ENCODE data around the gene FEZF1.

The FEZF1 gene

DNA sequence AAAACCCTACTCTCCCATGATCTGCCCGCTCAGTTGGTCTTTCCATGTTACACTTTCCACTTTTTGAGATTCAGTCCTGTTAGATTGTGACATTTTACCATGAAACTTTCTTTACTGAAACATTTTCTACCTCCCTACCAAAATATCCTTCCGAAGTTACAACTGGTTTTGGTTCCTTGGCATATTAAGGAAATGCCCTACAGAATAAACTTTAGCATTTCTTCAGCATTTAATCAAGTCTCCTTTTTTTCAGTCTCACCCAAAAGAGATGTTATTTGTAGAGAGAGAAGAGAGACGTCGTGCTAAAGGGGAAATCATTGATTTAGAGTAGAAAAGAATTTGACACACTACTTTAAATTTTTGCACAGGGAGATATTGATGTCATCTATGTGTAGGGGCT is 9.7 kb upstream of the FEZF1 start:
- no peaks in the 10 kb centered on the region for H4K20me1 ChIP-seq (ENCODE audit: low read depth, low read length)
- TF ChIP-seq EZH2phosphoT487 (conservative IDR thresholded peaks at IDR 0.05; ENCODE audit: low read length) = no peak
- TF ChIP-seq, protein P1, sequence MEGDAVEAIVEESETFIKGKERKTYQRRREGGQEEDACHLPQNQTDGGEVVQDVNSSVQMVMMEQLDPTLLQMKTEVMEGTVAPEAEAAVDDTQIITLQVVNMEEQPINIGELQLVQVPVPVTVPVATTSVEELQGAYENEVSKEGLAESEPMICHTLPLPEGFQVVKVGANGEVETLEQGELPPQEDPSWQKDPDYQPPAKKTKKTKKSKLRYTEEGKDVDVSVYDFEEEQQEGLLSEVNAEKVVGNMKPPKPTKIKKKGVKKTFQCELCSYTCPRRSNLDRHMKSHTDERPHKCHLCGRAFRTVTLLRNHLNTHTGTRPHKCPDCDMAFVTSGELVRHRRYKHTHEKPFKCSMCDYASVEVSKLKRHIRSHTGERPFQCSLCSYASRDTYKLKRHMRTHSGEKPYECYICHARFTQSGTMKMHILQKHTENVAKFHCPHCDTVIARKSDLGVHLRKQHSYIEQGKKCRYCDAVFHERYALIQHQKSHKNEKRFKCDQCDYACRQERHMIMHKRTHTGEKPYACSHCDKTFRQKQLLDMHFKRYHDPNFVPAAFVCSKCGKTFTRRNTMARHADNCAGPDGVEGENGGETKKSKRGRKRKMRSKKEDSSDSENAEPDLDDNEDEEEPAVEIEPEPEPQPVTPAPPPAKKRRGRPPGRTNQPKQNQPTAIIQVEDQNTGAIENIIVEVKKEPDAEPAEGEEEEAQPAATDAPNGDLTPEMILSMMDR (IDR thresholded peaks at IDR 0.05; ENCODE audit: insufficient read depth, low read length, poor library complexity, severe bottlenecking) = no peak
- H2AFZ ChIP-seq (ENCODE audit: low read depth, low read length, severe bottlenecking) = no peak overlapping the region
- no peaks in the 10 kb centered on the region for H3F3A ChIP-seq (ENCODE audit: insufficient read depth)
- H3K36me3 ChIP-seq (ENCODE audit: low read length) = no peaks in the 10 kb centered on the region
- H3K9me3 ChIP-seq (ENCODE audit: insufficient read depth, low read length) = no peaks in the 10 kb centered on the region
- no peak overlapping the region for H3K9ac ChIP-seq (ENCODE audit: low read length)
- H3K4me3 ChIP-seq (ENCODE audit: insufficient read depth, low read length, poor library complexity, severe bottlenecking) = no peak overlapping the region
- no peaks in the 10 kb centered on the region for H3K79me2 ChIP-seq (ENCODE audit: insufficient read depth, low read length)
- H3K27ac ChIP-seq (ENCODE audit: low read depth, low read length) = no peak overlapping the region
- no peak overlapping the region for H3K4me2 ChIP-seq (ENCODE audit: low read depth, low read length, poor library complexity, severe bottlenecking)
- no peaks in the 10 kb centered on the region for H3K9me2 ChIP-seq (replicated peaks; ENCODE audit: insufficient read depth, low read length)
- H3K27me3 ChIP-seq (ENCODE audit: low read length) = no peaks in the 10 kb centered on the region

DNA sequence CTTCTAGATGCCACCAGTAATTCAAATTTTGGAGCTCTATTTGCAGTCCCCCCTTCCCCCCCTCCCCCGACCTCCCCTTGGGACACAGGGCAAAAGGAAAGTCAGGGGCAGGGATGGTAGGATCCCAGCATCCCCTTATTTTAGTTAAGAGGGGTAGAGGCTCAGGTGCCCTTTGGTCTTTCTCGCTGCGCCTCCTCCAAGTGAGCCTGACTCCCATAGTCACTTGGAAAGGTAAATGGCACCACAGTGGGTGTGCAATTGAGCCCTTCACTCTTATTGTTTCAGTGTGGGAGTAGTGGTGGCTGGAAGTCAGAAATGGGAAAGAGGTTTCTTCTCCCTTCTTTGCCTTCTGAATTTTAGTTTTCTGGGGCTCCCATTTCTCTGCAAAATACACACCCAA is 8.2 kb upstream of the FEZF1 start:
- Histone ChIP-seq H3K4me3 (ENCODE audit: insufficient read depth, low read length, poor library complexity, severe bottlenecking) (no peak overlapping the region), H3F3A (ENCODE audit: insufficient read depth) (no peaks in the 10 kb centered on the region), H3K9me3 (ENCODE audit: insufficient read depth, low read length) (no peaks in the 10 kb centered on the region), H3K4me2 (ENCODE audit: low read depth, low read length, poor library complexity, severe bottlenecking) (no peak overlapping the region), H3K27ac (ENCODE audit: low read depth, low read length) (no peak overlapping the region), H3K9me2 (replicated peaks; ENCODE audit: insufficient read depth, low read length) (no peaks in the 10 kb centered on the region), H3K27me3 (ENCODE audit: low read length) (no peaks in the 10 kb centered on the region), H2AFZ (ENCODE audit: low read depth, low read length, severe bottlenecking) (no peak overlapping the region), H3K9ac (ENCODE audit: low read length) (no peak overlapping the region), H4K20me1 (ENCODE audit: low read depth, low read length) (no peaks in the 10 kb centered on the region), H3K36me3 (ENCODE audit: low read length) (no peaks in the 10 kb centered on the region), H3K79me2 (ENCODE audit: insufficient read depth, low read length) (no peaks in the 10 kb centered on the region)
- TF ChIP-seq, protein P1 (IDR thresholded peaks at IDR 0.05; ENCODE audit: insufficient read depth, low read length, poor library complexity, severe bottlenecking) = no peak
- TF ChIP-seq EZH2phosphoT487 (conservative IDR thresholded peaks at IDR 0.05; ENCODE audit: low read length) = no peak

DNA sequence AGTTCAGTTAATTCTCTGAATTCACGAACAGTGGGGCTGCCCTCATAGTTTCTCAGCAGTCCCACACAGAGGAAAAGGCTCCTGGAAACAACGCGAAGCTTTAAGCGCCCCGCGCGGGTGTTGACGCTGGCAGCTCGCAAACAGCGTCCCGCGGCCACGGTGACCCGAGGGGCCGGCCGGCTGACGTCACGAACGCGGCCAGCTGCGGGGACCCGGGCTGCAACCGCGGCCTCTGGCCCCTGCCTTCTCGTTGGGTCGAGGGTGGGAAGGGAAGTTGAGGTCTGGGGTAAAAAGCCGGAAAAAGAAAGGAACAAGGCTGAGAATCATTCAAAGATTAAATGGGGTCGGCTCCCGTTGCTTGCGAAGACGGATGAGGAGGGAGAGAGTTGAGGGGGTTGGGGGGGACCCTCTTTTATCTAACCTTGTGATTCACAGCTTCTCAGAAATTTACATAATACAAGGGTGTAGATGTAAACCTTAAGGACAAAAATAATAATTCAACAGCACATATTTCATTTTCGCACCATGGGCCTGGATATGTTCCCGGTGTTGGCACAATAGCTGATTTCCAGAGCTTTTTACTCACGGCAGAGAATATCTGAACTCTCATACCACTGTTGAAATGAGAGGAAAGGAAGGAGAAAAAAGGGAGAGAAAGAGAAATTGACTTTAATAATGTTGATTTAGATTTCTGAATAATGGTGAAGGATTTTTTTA is 7.3 kb upstream of the FEZF1 start:
- Histone ChIP-seq H3K4me3 (ENCODE audit: insufficient read depth, low read length, poor library complexity, severe bottlenecking) (no peak overlapping the region), H3K9me2 (replicated peaks; ENCODE audit: insufficient read depth, low read length) (no peaks in the 10 kb centered on the region), H3K27me3 (ENCODE audit: low read length) (no peaks in the 10 kb centered on the region), H2AFZ (ENCODE audit: low read depth, low read length, severe bottlenecking) (no peak overlapping the region), H3K27ac (ENCODE audit: low read depth, low read length) (no peak overlapping the region), H3K9me3 (ENCODE audit: insufficient read depth, low read length) (no peaks in the 10 kb centered on the region), H3K9ac (ENCODE audit: low read length) (no peak overlapping the region), H3K36me3 (ENCODE audit: low read length) (no peaks in the 10 kb centered on the region), H3K4me2 (ENCODE audit: low read depth, low read length, poor library complexity, severe bottlenecking) (no peak overlapping the region), H3K79me2 (ENCODE audit: insufficient read depth, low read length) (no peaks in the 10 kb centered on the region), H4K20me1 (ENCODE audit: low read depth, low read length) (no peaks in the 10 kb centered on the region), H3F3A (ENCODE audit: insufficient read depth) (no peaks in the 10 kb centered on the region)
- TF ChIP-seq, protein P1 (IDR thresholded peaks at IDR 0.05; ENCODE audit: insufficient read depth, low read length, poor library complexity, severe bottlenecking) = no peak
- no peak for TF ChIP-seq EZH2phosphoT487 (conservative IDR thresholded peaks at IDR 0.05; ENCODE audit: low read length)
